AG04449 (cell line): ENCODE data around the gene HOXA7.
A peak's percentile ranks its signal among the peaks of the same experiment; 100 is the strongest.

ENCODE experiments used
- CTCF ChIA-PET: fragments of 350-600 bp; formaldehyde crosslinking; extraction: SDS; loops from one replicate; lab custom pipeline; 2021; ENCODE audit warnings: antibody characterized with exemption; lab: Yijun Ruan, JAX
- POLR2A ChIA-PET: fragments of 400-600, 350-600 bp; formaldehyde crosslinking; extraction: SDS; loops from one replicate; lab custom pipeline; 2020; ENCODE audit warnings: antibody characterized with exemption, inconsistent platforms; lab: Yijun Ruan, JAX
- DNase-seq: peaks from one replicate; pipeline ENCODE4 v3.0.0-alpha.2; 2010; ENCODE audit warnings: low read depth, low spot score
- H3K4me3 ChIP-seq: 2 replicates; pipeline ENCODE4 v1.5.1; 2011; ENCODE audit warnings: low read depth, mild to moderate bottlenecking, control low read depth, low read length
- CTCF ChIP-seq: IDR thresholded peaks from one replicate; pipeline ENCODE4 v1.5.1; 2011; ENCODE audit warnings: mild to moderate bottlenecking, moderate library complexity, low read length, control low read depth, inconsistent platforms; ENCODE audit not compliant: insufficient read depth; ENCODE audit errors: missing control alignments

Gene HOXA7

GRCh38 chr7:27130540-27131389 is 25.7 kb downstream of the HOXA7 start, which contains the start of gene HOXA4:
TSS of gene HOXA4 (minus strand) at chr7:27130757. CDS start at chr7:27130733, 24 bp downstream.
- DNase-seq, result no peak
- H3K4me3 ChIP-seq, result peak within 1 kb of the TSS; percentile 68
- ChIA-PET POLR2A (interaction anchor here (1.3 to 1.6 kb wide), 2 partner anchors 20 to 34 kb away, joined by 5 to 6 read pairs; no protein-coding TSS in a partner anchor), CTCF (interaction anchor here (0.8 to 3.4 kb wide), 14 partner anchors 9 to 1238 kb away, joined by 3 to 32 read pairs (median 4); partner anchors contain the start of gene HOXA5)
- TF ChIP-seq CTCF, result no peak

GRCh38 chr7:27129729-27130539 is 26.5 kb downstream of the HOXA7 start:
- DNase-seq, result no peak
- no peak for TF ChIP-seq CTCF
- ChIA-PET POLR2A (interaction anchor here (1.3 to 1.6 kb wide), 2 partner anchors 21 to 33 kb away, joined by 5 to 6 read pairs; no protein-coding TSS in a partner anchor), CTCF (interaction anchor here (0.9 to 3.4 kb wide), 8 partner anchors 11 to 463 kb away, joined by 3 to 32 read pairs (median 6); partner anchors contain the start of gene HOXA5)
- H3K4me3 ChIP-seq, result peak overlapping the region; percentile 68

- TF ChIP-seq CTCF, result no peak
- H3K4me3 ChIP-seq, result no peak overlapping the region
- POLR2A ChIA-PET, result no interaction called here
- CTCF ChIA-PET, result interaction anchor here (1.0 to 3.4 kb wide), 4 partner anchors 16 to 275 kb away, joined by 3 to 32 read pairs (median 3); no protein-coding TSS in a partner anchor
- DNase-seq, result no peak
Observed at GRCh38 chr7:27128776-27129728, 27.4 kb downstream of the HOXA7 start.

- ChIA-PET CTCF (interaction anchor here (0.5 to 1.2 kb wide), 4 partner anchors 16 to 34 kb away, joined by 3 to 4 read pairs (median 3); no protein-coding TSS in a partner anchor), POLR2A (no interaction called here)
- TF ChIP-seq CTCF, result no peak
- no peak for DNase-seq
- no peak overlapping the region for H3K4me3 ChIP-seq
Observed at GRCh38 chr7:27128034-27128433, 28.4 kb downstream of the HOXA7 start.

GRCh38 chr7:27126596-27127327 is 29.7 kb downstream of the HOXA7 start:
- TF ChIP-seq CTCF, result no peak
- no peak for DNase-seq
- CTCF ChIA-PET, result interaction anchor here (1.1 to 1.7 kb wide), 2 partner anchors 12 to 273 kb away, joined by 3 read pairs; no protein-coding TSS in a partner anchor
- no peak overlapping the region for H3K4me3 ChIP-seq
- POLR2A ChIA-PET, result no interaction called here
